Transverse colon (tissue), 4 donors: Measurements from ENCODE around the gene ARHGAP24.

Experiments
- CTCF ChIP-seq, 5 experiments: fragments of 200-600 bp in 3 of 5; fragments of 450-650 bp in 2 of 5; sonication (generic) in 3 of 5; IDR thresholded peaks; 1 replicate in 2 of 5; 2 replicates in 3 of 5; pipeline ENCODE4 v1.5.1; 2016 to 2017; ENCODE audit warnings: antibody characterized with exemption in 5 of 5, inconsistent platforms in 3 of 5, mild to moderate bottlenecking in 2 of 5, moderate library complexity in 1 of 5
- EP300 ChIP-seq: sonication (generic); formaldehyde crosslinking; IDR thresholded peaks from one replicate; pipeline ENCODE4 v1.6.1; 2017; ENCODE audit warnings: antibody characterized with exemption, low read depth
- POLR2A ChIP-seq: fragments of 450-650 bp; IDR thresholded peaks from one replicate; pipeline ENCODE4 v1.6.1; 2016; ENCODE audit warnings: antibody characterized with exemption, mild to moderate bottlenecking, moderate library complexity
- POLR2AphosphoS5 ChIP-seq, 3 donors: sonication (generic); formaldehyde crosslinking; IDR thresholded peaks; one replicate each; pipeline ENCODE4 v1.6.1; 2016; ENCODE audit warnings: antibody characterized with exemption in 3 of 3

- no peak for TF ChIP-seq CTCF (IDR thresholded peaks at IDR 0.05)
- TF ChIP-seq EP300: no peak
- TF ChIP-seq POLR2AphosphoS5 (IDR thresholded peaks at IDR 0.05): no peak
- TF ChIP-seq POLR2A: no peak
Measured at GRCh38 chr4:85866508-85866907, 391.6 kb downstream of the ARHGAP24 start.
